B cell (primary cell): ENCODE results near the gene USPL1.

Experiments
- EZH2 ChIP-seq: IDR thresholded peaks from 2 replicates; pipeline ENCODE4 v1.6.1; 2012; ENCODE audit warnings: borderline replicate concordance, low read depth, mild to moderate bottlenecking, moderate library complexity, low read length; ENCODE audit not compliant: insufficient read depth, poor library complexity, severe bottlenecking
- TF ChIP-seq, protein P1 (sequence below): fragments of 200-600 bp; IDR thresholded peaks from one replicate; pipeline ENCODE4 v1.8.0; 2022; ENCODE audit warnings: antibody characterized with exemption, mild to moderate bottlenecking

- TF ChIP-seq, protein P1, sequence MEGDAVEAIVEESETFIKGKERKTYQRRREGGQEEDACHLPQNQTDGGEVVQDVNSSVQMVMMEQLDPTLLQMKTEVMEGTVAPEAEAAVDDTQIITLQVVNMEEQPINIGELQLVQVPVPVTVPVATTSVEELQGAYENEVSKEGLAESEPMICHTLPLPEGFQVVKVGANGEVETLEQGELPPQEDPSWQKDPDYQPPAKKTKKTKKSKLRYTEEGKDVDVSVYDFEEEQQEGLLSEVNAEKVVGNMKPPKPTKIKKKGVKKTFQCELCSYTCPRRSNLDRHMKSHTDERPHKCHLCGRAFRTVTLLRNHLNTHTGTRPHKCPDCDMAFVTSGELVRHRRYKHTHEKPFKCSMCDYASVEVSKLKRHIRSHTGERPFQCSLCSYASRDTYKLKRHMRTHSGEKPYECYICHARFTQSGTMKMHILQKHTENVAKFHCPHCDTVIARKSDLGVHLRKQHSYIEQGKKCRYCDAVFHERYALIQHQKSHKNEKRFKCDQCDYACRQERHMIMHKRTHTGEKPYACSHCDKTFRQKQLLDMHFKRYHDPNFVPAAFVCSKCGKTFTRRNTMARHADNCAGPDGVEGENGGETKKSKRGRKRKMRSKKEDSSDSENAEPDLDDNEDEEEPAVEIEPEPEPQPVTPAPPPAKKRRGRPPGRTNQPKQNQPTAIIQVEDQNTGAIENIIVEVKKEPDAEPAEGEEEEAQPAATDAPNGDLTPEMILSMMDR, result no peak
- no peak for TF ChIP-seq EZH2
Measured at GRCh38 chr13:30690282-30691188, 72.8 kb downstream of the USPL1 start.
